Activated CD8-positive, alpha-beta memory T cell treated with anti-CD3 and anti-CD28 coated beads for 4 hours (primary cell): Measurements from ENCODE around the gene ADPRH.

ENCODE experiments used
- DNase-seq, 2 donors: peaks; one replicate each; pipeline ENCODE4 v3.0.0-alpha.2; 2020; ENCODE audit warnings: low read depth in 2 of 2

The ADPRH gene

DNA sequence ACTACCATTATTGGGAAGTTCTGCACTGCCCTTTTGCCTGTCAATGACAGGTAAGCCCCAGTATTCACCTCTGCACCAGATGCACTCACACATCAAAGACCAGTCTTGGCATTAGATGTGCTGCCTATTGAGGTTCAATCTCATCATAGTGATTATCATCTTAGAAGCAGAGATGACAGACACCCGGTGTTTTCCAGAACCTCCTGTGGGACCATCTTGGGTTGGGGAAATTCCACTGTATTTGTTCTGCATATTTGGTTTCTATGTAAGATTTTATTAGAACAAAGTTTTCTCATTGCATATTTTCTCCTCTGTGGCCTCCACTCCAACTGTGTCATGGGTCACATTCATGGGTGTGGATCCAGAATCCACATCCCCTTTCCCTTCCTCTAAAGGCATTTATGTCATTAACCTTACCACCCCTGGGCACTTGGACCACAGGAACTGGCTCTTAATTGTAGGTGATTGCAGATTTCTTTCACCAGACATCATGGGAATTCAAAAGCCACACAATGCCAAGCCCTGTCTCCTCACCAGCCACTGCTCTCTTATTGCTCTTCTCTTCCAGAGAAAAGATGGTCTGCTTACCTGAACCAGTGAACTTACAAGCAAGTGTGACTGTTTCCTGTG, 49.6 kb downstream of the ADPRH start:
- DNase-seq = no peak

DNA sequence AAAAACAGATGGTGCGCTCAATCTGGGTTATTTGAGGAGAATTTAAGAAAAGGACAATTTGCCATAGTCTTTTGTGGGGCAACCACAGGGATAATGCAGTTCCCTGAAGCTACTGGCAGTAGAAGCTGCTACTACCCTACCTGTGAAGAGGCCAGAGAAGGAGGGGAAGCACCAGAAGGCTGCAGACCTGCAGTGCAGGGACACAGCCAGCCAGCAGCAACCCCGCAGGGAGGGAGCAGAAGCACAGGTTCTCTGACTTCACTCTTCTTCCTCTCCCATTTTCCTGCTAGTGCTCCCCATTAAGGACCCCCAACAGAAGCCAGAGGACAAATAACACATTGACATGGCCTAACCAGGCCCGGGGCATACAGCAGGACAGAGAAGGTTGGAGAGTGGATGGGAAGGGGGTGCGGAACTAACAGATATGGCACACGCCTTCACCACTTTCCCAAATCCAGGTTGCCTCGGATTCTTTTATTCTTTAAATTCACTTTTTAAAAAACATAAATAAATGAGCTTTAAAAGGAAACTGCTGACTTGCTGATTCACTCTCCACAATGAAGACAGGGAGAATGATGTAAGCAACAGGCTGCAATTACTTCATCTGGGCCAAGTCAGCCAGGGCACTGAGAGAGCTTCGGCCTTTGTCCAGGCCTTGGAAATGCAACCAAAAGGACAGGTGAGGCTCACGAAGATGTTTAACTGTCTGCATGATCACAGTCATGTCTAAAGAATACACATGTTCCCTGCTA, 51.0 kb downstream of the ADPRH start:
- DNase-seq = no peak

DNA sequence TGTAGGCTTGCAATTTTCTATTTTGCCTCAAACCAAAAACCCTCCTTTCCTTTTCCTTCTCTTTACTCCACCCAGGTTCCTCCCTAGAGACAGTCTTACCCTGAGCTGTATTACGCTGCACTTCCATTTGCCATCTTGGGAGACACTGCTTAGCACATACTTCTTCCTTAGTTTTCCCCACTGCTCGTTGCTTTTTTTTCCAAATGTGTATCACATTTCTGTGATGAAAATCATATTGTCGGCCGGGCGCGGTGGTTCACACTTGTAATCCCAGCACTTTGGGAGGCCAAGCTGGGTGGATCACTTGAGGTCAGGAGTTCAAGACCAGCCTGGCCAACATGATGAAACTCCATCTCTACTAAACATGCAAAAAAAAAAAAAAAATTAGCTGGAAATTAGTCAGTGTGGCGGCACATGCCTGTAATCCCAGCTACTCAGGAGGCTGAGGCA, 51.6 kb downstream of the ADPRH start:
- DNase-seq = no peak

DNA sequence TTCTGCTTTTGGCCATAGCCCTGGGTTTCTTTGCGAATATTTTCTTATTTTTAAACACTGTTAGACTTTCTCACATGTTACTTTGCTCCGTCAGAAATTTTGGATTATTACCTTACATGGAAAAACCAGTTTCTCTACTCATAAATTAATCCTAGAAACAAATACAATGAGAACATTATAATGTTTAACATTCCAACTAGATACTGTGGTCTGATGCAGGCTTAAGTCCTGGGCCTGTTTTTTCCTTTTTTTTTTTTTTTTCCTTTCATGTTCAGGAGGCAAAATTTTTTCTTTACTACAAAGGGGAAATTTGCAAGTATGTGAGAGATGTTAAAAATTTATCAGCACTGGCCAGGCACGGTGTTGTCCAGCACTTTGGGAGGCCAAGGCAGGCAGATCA, 52.2 kb downstream of the ADPRH start:
- no peak for DNase-seq

DNA sequence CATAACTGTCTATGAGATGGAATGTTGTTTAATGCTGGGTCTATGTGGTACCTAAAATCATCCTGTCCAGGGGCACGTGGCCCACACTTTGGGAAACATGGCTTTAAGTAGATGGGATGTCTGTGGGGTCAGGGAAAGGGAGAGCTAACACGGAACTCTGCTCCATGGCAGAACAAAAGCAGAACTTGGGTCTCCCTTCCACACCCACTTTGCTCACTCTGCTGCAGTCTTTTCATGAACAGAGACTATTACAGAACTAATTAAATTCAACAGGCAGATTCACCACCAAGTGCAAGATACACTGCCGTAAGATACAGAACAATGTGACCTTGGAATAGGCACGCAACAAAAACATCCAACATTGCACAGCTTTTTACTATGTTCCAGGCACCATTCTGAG, 52.9 kb downstream of the ADPRH start:
- DNase-seq = no peak

DNA sequence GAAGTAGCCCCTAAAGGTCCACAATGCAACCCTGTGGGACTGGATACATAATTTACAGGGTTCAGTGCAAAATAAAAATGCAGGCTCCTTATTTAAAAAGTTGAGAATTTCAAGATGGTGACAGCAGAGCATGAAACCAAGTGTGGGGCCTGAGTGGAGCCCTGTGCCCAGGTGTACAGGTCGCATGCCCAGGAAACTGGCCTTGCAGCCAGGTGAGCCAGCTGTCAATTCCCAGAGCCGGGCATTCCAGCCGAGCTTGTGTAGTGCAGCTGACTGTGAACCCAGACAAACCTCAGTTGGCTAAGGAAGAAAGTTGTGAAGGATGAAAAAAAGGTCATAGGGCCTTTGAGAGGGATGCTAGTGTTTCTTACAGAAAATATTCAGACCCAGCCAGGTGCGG, 53.5 kb downstream of the ADPRH start:
- no peak for DNase-seq

DNA sequence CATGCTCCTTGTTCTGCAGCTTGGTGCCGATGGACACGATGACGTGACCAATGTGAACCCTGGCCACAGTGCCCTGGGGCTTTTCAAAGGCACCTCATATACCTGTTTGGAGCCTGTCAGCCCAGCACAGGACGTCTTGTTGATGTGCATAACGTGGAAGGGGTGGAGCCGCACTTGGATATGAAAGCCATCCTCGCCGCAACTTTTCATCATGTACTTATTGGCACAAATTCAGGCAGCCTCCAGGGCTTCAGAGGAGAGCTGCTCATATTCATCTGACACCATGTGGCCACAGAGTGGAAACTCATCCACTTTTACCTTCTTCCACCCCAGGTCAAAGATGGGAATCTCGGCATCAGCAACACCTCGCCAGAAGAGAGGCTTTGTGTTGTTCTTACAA, 56.4 kb downstream of the ADPRH start:
- no peak for DNase-seq

DNA sequence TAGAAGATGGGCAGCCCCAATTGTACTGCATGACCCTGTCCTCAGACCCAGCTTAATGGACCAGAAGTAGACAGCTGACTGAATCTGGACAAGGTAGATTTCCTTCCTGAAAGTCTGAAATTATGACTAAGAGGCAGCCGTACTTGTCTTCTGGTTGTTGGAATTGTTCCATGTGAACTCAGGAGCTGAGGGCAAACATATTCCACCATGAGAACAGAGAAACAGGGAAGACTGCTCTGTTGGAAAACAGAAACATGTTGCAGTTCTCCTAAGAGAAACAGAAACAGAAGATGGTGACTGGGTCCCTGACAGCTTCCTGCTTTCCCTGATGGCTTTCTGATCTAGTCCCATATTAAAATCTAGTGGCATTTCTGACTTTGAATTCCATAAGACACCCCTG, 57.0 kb downstream of the ADPRH start:
- no peak for DNase-seq

DNA sequence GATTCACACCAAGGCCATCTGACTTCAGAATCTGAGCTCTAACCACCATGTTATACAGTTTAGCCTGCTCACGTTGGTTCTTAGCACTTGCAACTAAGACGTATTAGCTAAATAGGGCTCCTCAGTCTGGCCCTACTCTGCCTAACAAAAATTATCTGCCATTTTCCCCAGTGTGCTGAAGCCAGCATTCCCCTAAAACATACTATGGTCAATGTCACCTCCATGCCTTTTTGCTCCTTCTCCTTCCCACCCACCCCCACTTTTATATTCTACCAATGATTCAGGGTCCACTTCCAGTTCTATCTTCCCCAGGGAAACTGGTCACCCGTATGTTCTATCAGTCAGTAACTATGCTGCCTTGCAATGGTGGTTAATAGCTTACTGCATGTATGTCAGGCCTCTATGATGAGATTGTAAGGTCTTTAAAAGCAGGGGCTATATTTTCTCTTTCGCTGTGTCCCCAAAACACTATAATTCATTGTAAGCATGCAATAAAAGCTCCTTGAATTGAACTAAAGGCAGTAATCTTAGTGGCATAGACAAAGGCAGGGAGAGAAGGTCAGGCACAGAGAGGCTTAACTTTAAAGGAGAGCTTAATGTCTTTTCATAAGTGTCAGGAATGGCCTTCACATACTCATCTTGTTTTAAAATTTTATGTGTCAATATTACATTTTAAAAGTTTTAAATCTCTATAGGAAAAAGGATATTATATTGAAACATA, 57.8 kb downstream of the ADPRH start:
- no peak for DNase-seq

DNA sequence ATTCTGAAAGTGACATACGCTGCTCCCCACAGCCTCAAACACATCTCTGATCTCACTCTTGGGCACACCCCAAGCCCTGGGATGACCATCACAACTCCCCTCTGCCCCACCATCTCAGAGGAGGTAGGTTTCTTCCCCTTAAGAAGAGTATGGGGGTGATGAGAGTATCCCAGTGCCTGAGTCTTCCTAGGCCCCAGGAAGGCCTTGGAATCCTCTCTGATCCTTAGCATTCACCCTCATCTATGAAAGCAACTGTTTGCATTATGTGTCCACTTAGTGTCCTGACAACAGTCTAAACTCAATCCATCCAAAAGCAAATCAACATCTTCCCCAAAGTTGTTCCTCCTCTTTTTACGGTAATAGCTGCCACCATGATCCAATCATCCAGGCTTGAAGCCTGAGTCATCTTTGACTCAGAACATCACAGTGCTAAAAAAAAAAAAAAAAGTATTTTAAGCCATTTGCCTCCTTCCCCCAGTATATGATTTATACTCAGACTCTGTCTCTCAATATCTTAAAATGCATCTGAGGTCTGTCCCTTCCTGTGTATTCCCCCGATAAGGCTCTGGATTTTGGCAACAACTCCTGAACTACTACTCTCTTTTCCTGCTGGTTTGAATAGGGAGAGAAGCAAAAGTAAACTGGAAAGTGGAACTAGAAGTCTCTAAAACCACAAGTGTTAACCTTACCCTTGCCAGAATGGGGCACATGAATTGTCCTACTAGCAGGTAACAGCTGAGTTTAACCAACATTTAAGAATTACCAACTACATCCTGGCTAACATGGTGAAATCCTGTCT, 58.6 kb downstream of the ADPRH start:
- DNase-seq = no peak
